ENCODE data around the gene ACIN1. TPM values are rescaled to one million over a fixed set of nuclear protein-coding genes. Genes with fewer than 3 reads are reported as not detected.

Gene ACIN1
- total RNA-seq, 1 experiment from 2014 or later, result 179 TPM

GRCh38 chr14:23128969-23129758 lies 34.2 kb upstream of the ACIN1 start:
- H3K4me3 ChIP-seq (replicated peaks in 1 of 2; ENCODE audit: low read depth in 1 of 2, low read length in 2 of 2), result no peak overlapping the region
- BruUV-seq (replicated peaks), result no TSS peak
- ChIA-PET POLR2A (no interaction called here), RAD21 (ENCODE audit: low non-redundant PET in 1 of 2, low total read pairs in 2 of 2, uncharacterized antibody in 2 of 2, unreplicated experiment in 2 of 2) (no interaction called here), CTCF (interaction anchor here (4.1 kb wide), 1 partner anchor 8 kb away, joined by 20 read pairs; no protein-coding TSS in a partner anchor)
- H3K4me2 ChIP-seq (ENCODE audit: low read length), result no peak overlapping the region
- no peaks in the 10 kb centered on the region for H3K9me2 ChIP-seq (ENCODE audit: insufficient read depth)
- no peak for ATAC-seq
- H3K79me2 ChIP-seq (ENCODE audit: insufficient read depth, low read length), result no peaks in the 10 kb centered on the region
- H3K27me3 ChIP-seq (ENCODE audit: insufficient read depth, low read length), result no peaks in the 10 kb centered on the region
- H3K4me1 ChIP-seq (ENCODE audit: control insufficient read depth in 1 of 2, insufficient read depth in 2 of 2, low read length in 2 of 2), result no peaks in the 10 kb centered on the region
- TF ChIP-seq JUND (IDR thresholded peaks at IDR 0.05) (no peak), FOSL1 (IDR thresholded peaks at IDR 0.05; ENCODE audit: low read depth) (no peak), SIN3A (IDR thresholded peaks at IDR 0.05; ENCODE audit: low read depth) (no peak), RAD21 (IDR thresholded peaks at IDR 0.05; ENCODE audit: low read depth) (no peak), SRF (IDR thresholded peaks at IDR 0.05; ENCODE audit: low read depth) (no peak), REST (IDR thresholded peaks at IDR 0.05; ENCODE audit: low read depth) (no peak), CEBPB (IDR thresholded peaks at IDR 0.05; ENCODE audit: low read depth) (no peak), SP1 (IDR thresholded peaks at IDR 0.05; ENCODE audit: low read depth) (no peak), ATF3 (IDR thresholded peaks at IDR 0.05) (no peak), EGR1 (IDR thresholded peaks at IDR 0.05; ENCODE audit: low read depth) (no peak), CBX3 (IDR thresholded peaks at IDR 0.05; ENCODE audit: low read depth) (no peak), YY1 (IDR thresholded peaks at IDR 0.05; ENCODE audit: extremely low read depth, insufficient replicate concordance, low read depth, low read length) (no peak), EZH2phosphoT487 (IDR thresholded peaks at IDR 0.05; ENCODE audit: borderline replicate concordance) (no peak), TCF7L2 (IDR thresholded peaks at IDR 0.05; ENCODE audit: borderline replicate concordance, extremely low read depth, insufficient read depth, insufficient read length) (no peak), MAX (IDR thresholded peaks at IDR 0.05) (no peak), POLR2A (IDR thresholded peaks at IDR 0.05; ENCODE audit: borderline replicate concordance, extremely low read depth, insufficient read depth, insufficient read length) (no peak), ZNF274 (IDR thresholded peaks at IDR 0.05; ENCODE audit: low read depth, low read length) (no peak)
- no peak overlapping the region for H3K27ac ChIP-seq (ENCODE audit: low read depth, low read length)
- no peak overlapping the region for H2AFZ ChIP-seq (ENCODE audit: low read depth, low read length, poor library complexity, severe bottlenecking)
- no peaks in the 10 kb centered on the region for H4K20me1 ChIP-seq (ENCODE audit: insufficient read depth)
- intact Hi-C loops (cut with micrococcal nuclease), result no loop called here
- DNase-seq (ENCODE audit: low read depth, low spot score), result no peak
- H3K9me3 ChIP-seq (ENCODE audit: control insufficient read depth in 1 of 2, insufficient read depth in 1 of 2, low read depth in 1 of 2, low read length in 2 of 2), result no peaks in the 10 kb centered on the region
- H3K9ac ChIP-seq (ENCODE audit: low read length), result no peak overlapping the region
- H3K36me3 ChIP-seq (ENCODE audit: control insufficient read depth in 1 of 2, insufficient read depth in 2 of 2, low read length in 2 of 2), result no peaks in the 10 kb centered on the region

Data from HCT116 (cell line).